SK-N-SH (cell line): ENCODE data around the gene MBTPS2. TPM values are rescaled to one million over a fixed set of nuclear protein-coding genes. Genes with fewer than 3 reads are reported as not detected.

Source experiments
- CTCF ChIA-PET: fragments of 300-600, 350-600 bp; formaldehyde crosslinking; extraction: SDS; loops from one replicate; lab custom pipeline; 2021; lab: Yijun Ruan, JAX
- POLR2A ChIA-PET: fragments of 350-600 bp; sonication (Branson Sonifier 250); formaldehyde crosslinking; extraction: SDS; loops from one replicate; lab custom pipeline; 2020; ENCODE audit warnings: antibody characterized with exemption, inconsistent platforms; lab: Yijun Ruan, JAX
- DNase-seq: peaks from one replicate; pipeline ENCODE4 v3.0.0; 2012
- H2AFZ ChIP-seq: fragments of 200-600 bp; sonication (generic); 2 replicates; pipeline ENCODE4 v1.8.1; 2016; ENCODE audit warnings: antibody characterized with exemption, mild to moderate bottlenecking, low read depth
- H3F3A ChIP-seq: fragments of 200-600 bp; sonication (generic); replicated peaks from 2 replicates; pipeline ENCODE3; 2016; ENCODE audit warnings: antibody characterized with exemption, mild to moderate bottlenecking; ENCODE audit not compliant: insufficient read depth
- H3K27ac ChIP-seq, 2 experiments: fragments of 200-500 bp in 1 of 2; fragments of 200-600 bp in 1 of 2; sonication (Bioruptor generic) in 1 of 2; sonication (generic), shearing (Covaris generic) in 1 of 2; 2 replicates each; pipeline versions ENCODE4 v1.5.1 to v1.6.1; 2014 to 2016; ENCODE audit warnings: low read depth in 2 of 2, inconsistent platforms in 1 of 2, low read length in 1 of 2, mild to moderate bottlenecking in 1 of 2, mixed read lengths in 1 of 2
- H3K27me3 ChIP-seq: fragments of 200-600 bp; sonication (generic), shearing (Covaris generic); 2 replicates; pipeline ENCODE4 v1.6.1; 2016; ENCODE audit warnings: mixed run types; ENCODE audit not compliant: insufficient read depth
- H3K36me3 ChIP-seq, 2 experiments: fragments of 200-500 bp in 1 of 2; fragments of 200-600 bp in 1 of 2; sonication (Bioruptor generic) in 1 of 2; sonication (generic) in 1 of 2; replicated peaks in 1 of 2; 2 replicates each; pipeline versions ENCODE3 to v1.5.1; 2014 to 2016; ENCODE audit warnings: low read length in 1 of 2, mild to moderate bottlenecking in 1 of 2; ENCODE audit not compliant: insufficient read depth in 2 of 2, control insufficient read depth in 1 of 2
- H3K4me1 ChIP-seq, 2 experiments: fragments of 200-500 bp in 1 of 2; fragments of 200-600 bp in 1 of 2; sonication (Bioruptor generic) in 1 of 2; sonication (generic), shearing (Covaris generic) in 1 of 2; 2 replicates each; pipeline versions ENCODE4 v1.5.1 to v1.6.1; 2014 to 2016; ENCODE audit warnings: low read depth in 1 of 2, low read length in 1 of 2, mixed run types in 1 of 2; ENCODE audit not compliant: insufficient read depth in 2 of 2, control insufficient read depth in 1 of 2
- H3K4me2 ChIP-seq: fragments of 200-600 bp; sonication (generic), shearing (Covaris generic); 2 replicates; pipeline ENCODE4 v1.6.1; 2017; ENCODE audit warnings: mixed run types
- H3K4me3 ChIP-seq, 2 experiments: fragments of 200-500 bp in 1 of 2; fragments of 200-600 bp in 1 of 2; sonication (Bioruptor generic) in 1 of 2; sonication (generic), shearing (Covaris generic) in 1 of 2; 2 replicates each; pipeline versions ENCODE4 v1.5.1 to v1.8.1; 2014 to 2016; ENCODE audit warnings: low read depth in 2 of 2, inconsistent platforms in 1 of 2, low read length in 1 of 2, mild to moderate bottlenecking in 1 of 2, mixed read lengths in 1 of 2, moderate library complexity in 1 of 2
- H3K79me2 ChIP-seq: fragments of 200-600 bp; sonication (generic); 2 replicates; pipeline ENCODE4 v1.8.1; 2017; ENCODE audit warnings: mild to moderate bottlenecking; ENCODE audit not compliant: insufficient read depth
- H3K9ac ChIP-seq: fragments of 200-600 bp; sonication (generic); 2 replicates; pipeline ENCODE4 v1.6.1; 2017; ENCODE audit warnings: mixed run types
- H3K9me2 ChIP-seq: fragments of 200-600 bp; sonication (generic); 2 replicates; pipeline ENCODE4 v1.6.1; 2017; ENCODE audit warnings: mixed run types
- H3K9me3 ChIP-seq: fragments of 200-600 bp; sonication (generic); 2 replicates; pipeline ENCODE4 v1.6.1; 2017; ENCODE audit warnings: mixed run types, mild to moderate bottlenecking, moderate library complexity
- H4K20me1 ChIP-seq: fragments of 200-600 bp; sonication (generic); 2 replicates; pipeline ENCODE4 v1.6.1; 2017; ENCODE audit warnings: mild to moderate bottlenecking, mixed run types; ENCODE audit not compliant: insufficient read depth
- CHD2 ChIP-seq: fragments of 150-350 bp; IDR thresholded peaks from 2 replicates; pipeline ENCODE4 v1.6.1; 2018; ENCODE audit warnings: low read length; ENCODE audit not compliant: partially characterized antibody
- EZH2phosphoT487 ChIP-seq: fragments of 200-600 bp; sonication (generic); IDR thresholded peaks from 2 replicates; pipeline ENCODE4 v1.6.1; 2017; ENCODE audit warnings: low read depth, mixed run types, mild to moderate bottlenecking, antibody characterized with exemption, moderate library complexity, borderline replicate concordance
- FOSL2 ChIP-seq: IDR thresholded peaks from 2 replicates; pipeline ENCODE4 v1.4.0; 2012; ENCODE audit warnings: low read depth, mild to moderate bottlenecking, moderate library complexity, borderline replicate concordance
- FOXJ3 ChIP-seq: sonication (generic); formaldehyde crosslinking; IDR thresholded peaks from 2 replicates; pipeline ENCODE4 v1.5.1; 2020; ENCODE audit warnings: mild to moderate bottlenecking, missing genetic modification reagents
- GABPA ChIP-seq: IDR thresholded peaks from 2 replicates; pipeline ENCODE4 v1.4.0; 2012; ENCODE audit warnings: low read depth, mild to moderate bottlenecking
- GATA2 ChIP-seq: sonication (generic); formaldehyde crosslinking; IDR thresholded peaks from 2 replicates; pipeline ENCODE4 v1.5.0; 2020; ENCODE audit warnings: mild to moderate bottlenecking, missing genetic modification reagents
- MXI1 ChIP-seq: IDR thresholded peaks from 2 replicates; pipeline ENCODE4 v1.6.1; 2012; ENCODE audit warnings: mild to moderate bottlenecking, low read depth, low read length, improper control_type of control experiment
- NRF1 ChIP-seq: IDR thresholded peaks from 2 replicates; pipeline ENCODE4 v1.6.1; 2012; ENCODE audit warnings: low read depth, mild to moderate bottlenecking, low read length
- RAD21 ChIP-seq: IDR thresholded peaks from 2 replicates; pipeline ENCODE4 v1.6.1; 2012; ENCODE audit warnings: mild to moderate bottlenecking, low read length
- TCF12 ChIP-seq: IDR thresholded peaks from 2 replicates; pipeline ENCODE4 v1.4.0; 2012
- TEAD4 ChIP-seq: IDR thresholded peaks from 2 replicates; pipeline ENCODE4 v1.4.0; 2012; ENCODE audit warnings: mild to moderate bottlenecking, borderline replicate concordance; ENCODE audit not compliant: insufficient read depth
- YY1 ChIP-seq: IDR thresholded peaks from 2 replicates; pipeline ENCODE4 v1.4.0; 2012; ENCODE audit warnings: low read depth, mild to moderate bottlenecking
- WGBS: methylation state at CpG from one replicate; pipeline ENCODE4 v1.1.6; 2017; ENCODE audit warnings: low lambda C conversion rate; 5-methylcytosine and 5-hydroxymethylcytosine counted together
- polyA plus RNA-seq, 3 experiments: library from polyadenylated mRNA; depleted of rRNA; stranded (reverse); fragments of >200 nt; gene quantifications; 2 replicates each; pipeline ENCODE4 v1.2.3, GENCODE V29; 2012
- TF ChIP-seq, protein P1 (sequence below): IDR thresholded peaks from 2 replicates; pipeline ENCODE4; 2012
- TF ChIP-seq, protein P2 (sequence below): IDR thresholded peaks from 2 replicates; pipeline ENCODE4 v1.4.0; 2012; ENCODE audit warnings: low read depth, borderline replicate concordance
- TF ChIP-seq, protein P3 (sequence below): IDR thresholded peaks from 2 replicates; pipeline ENCODE4 v1.4.0; 2012; ENCODE audit warnings: low read depth, borderline replicate concordance
- TF ChIP-seq, protein P4 (sequence below): fragments of 150-350 bp; IDR thresholded peaks from 2 replicates; pipeline ENCODE4 v1.6.1; 2016; ENCODE audit warnings: mild to moderate bottlenecking, low read depth, low read length
- TF ChIP-seq, protein P5 (sequence below): IDR thresholded peaks from 2 replicates; pipeline ENCODE4 v1.4.0; 2012; ENCODE audit warnings: low read depth

Gene MBTPS2
- polyA plus RNA-seq, 1 of the 3 experiments (the other 2 are of a cell fraction) = 21.6 TPM

DNA sequence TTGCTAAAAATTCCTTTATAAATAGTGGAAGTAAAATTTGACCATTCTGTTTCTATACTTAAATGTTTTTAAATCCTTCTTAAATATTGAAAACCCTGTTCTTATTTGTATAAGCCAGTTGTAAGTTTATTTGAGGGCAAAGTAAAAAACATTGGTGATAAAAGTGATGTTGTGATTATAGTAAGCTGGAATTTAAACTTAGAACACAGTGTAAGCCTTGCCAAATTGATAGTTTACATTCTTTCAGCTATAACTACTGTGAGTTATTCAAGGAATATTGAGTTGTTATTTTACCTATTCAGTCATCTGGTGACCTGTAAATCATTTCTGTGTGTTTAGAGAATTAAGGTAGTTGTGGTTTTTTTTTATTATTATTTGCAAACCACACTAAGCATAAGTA is 26.0 kb downstream of the MBTPS2 start:
- Histone ChIP-seq H3K9me3 (no peaks in the 10 kb centered on the region), H3K4me1 (0 out of 4 replicates have a peak, but pooled peaks cover 0 to under 1% of the 10 kb centered on the region in 2 experiments), H3K27me3 (no peaks in the 10 kb centered on the region), H4K20me1 (no peaks in the 10 kb centered on the region), H3K4me3 (no peak overlapping the region), H3K79me2 (peaks cover 9% of the 10 kb centered on the region), H3K36me3 (peaks cover 5 to 22% of the 10 kb centered on the region in 2 experiments), H2AFZ (no peak overlapping the region), H3F3A (peaks cover 4% of the 10 kb centered on the region), H3K4me2 (no peak overlapping the region), H3K27ac (no peak overlapping the region), H3K9me2 (no peaks in the 10 kb centered on the region), H3K9ac (no peak overlapping the region)
- TF ChIP-seq, protein P1, sequence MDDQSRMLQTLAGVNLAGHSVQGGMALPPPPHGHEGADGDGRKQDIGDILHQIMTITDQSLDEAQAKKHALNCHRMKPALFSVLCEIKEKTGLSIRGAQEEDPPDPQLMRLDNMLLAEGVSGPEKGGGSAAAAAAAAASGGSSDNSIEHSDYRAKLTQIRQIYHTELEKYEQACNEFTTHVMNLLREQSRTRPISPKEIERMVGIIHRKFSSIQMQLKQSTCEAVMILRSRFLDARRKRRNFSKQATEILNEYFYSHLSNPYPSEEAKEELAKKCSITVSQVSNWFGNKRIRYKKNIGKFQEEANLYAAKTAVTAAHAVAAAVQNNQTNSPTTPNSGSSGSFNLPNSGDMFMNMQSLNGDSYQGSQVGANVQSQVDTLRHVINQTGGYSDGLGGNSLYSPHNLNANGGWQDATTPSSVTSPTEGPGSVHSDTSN = no peak
- no peak for TF ChIP-seq TEAD4
- ChIA-PET CTCF (no interaction called here), POLR2A (no interaction called here)
- DNase-seq = no peak

- Histone ChIP-seq H3K27ac (no peak overlapping the region), H4K20me1 (no peaks in the 10 kb centered on the region), H3K4me3 (no peak overlapping the region), H3K9me3 (no peaks in the 10 kb centered on the region), H3K9me2 (no peaks in the 10 kb centered on the region), H3K4me2 (no peak overlapping the region), H2AFZ (no peak overlapping the region), H3K79me2 (peaks cover 4% of the 10 kb centered on the region), H3F3A (peaks cover 4% of the 10 kb centered on the region), H3K27me3 (no peaks in the 10 kb centered on the region), H3K36me3 (peaks cover 5 to 22% of the 10 kb centered on the region in 2 experiments), H3K4me1 (peaks cover 2 to 17% of the 10 kb centered on the region in 2 experiments; a peak in 3 of 4 replicates), H3K9ac (no peak overlapping the region)
- TF ChIP-seq YY1 (no peak), GABPA (no peak), FOSL2 (no peak), MXI1 (no peak), NRF1 (no peak), FOXJ3 (no peak), EZH2phosphoT487 (no peak), CHD2 (no peak), TCF12 (no peak), GATA2 (no peak), RAD21 (no peak), TEAD4 (no peak)
- TF ChIP-seq, protein P2, sequence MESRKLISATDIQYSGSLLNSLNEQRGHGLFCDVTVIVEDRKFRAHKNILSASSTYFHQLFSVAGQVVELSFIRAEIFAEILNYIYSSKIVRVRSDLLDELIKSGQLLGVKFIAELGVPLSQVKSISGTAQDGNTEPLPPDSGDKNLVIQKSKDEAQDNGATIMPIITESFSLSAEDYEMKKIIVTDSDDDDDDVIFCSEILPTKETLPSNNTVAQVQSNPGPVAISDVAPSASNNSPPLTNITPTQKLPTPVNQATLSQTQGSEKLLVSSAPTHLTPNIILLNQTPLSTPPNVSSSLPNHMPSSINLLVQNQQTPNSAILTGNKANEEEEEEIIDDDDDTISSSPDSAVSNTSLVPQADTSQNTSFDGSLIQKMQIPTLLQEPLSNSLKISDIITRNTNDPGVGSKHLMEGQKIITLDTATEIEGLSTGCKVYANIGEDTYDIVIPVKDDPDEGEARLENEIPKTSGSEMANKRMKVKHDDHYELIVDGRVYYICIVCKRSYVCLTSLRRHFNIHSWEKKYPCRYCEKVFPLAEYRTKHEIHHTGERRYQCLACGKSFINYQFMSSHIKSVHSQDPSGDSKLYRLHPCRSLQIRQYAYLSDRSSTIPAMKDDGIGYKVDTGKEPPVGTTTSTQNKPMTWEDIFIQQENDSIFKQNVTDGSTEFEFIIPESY = no peak
- TF ChIP-seq, protein P3, sequence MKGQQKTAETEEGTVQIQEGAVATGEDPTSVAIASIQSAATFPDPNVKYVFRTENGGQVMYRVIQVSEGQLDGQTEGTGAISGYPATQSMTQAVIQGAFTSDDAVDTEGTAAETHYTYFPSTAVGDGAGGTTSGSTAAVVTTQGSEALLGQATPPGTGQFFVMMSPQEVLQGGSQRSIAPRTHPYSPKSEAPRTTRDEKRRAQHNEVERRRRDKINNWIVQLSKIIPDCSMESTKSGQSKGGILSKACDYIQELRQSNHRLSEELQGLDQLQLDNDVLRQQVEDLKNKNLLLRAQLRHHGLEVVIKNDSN = no peak
- TF ChIP-seq, protein P4, sequence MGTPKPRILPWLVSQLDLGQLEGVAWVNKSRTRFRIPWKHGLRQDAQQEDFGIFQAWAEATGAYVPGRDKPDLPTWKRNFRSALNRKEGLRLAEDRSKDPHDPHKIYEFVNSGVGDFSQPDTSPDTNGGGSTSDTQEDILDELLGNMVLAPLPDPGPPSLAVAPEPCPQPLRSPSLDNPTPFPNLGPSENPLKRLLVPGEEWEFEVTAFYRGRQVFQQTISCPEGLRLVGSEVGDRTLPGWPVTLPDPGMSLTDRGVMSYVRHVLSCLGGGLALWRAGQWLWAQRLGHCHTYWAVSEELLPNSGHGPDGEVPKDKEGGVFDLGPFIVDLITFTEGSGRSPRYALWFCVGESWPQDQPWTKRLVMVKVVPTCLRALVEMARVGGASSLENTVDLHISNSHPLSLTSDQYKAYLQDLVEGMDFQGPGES = no peak
- TF ChIP-seq, protein P5, sequence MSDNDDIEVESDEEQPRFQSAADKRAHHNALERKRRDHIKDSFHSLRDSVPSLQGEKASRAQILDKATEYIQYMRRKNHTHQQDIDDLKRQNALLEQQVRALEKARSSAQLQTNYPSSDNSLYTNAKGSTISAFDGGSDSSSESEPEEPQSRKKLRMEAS = no peak
- 71% methylated on average over 1 of the region's 1 CpG for WGBS
- CTCF ChIA-PET = no interaction called here
- POLR2A ChIA-PET = no interaction called here
- no peak for DNase-seq
These were observed 31.1 kb downstream of the MBTPS2 start for GRCh38 chrX:21870494-21870893.
